Measurements from ENCODE around the gene TRUB1. TPM values are rescaled to one million over a fixed set of nuclear protein-coding genes. Genes with fewer than 3 reads are reported as not detected.
A peak's percentile ranks its signal among the peaks of the same experiment; 100 is the strongest.
"Not testable (repeated sequence)": the region's sequence is repeated elsewhere in the genome, so short reads cannot be mapped to it uniquely, and the experiment has no call there.

The TRUB1 gene
- 10 to 100 TPM in 1 of 2 donors, 1 to 10 TPM in 1; 7.5 to 10.5 TPM for total RNA-seq
- 14.2 to 25.4 reads per million in 2 donors for total RNA-seq

DNA sequence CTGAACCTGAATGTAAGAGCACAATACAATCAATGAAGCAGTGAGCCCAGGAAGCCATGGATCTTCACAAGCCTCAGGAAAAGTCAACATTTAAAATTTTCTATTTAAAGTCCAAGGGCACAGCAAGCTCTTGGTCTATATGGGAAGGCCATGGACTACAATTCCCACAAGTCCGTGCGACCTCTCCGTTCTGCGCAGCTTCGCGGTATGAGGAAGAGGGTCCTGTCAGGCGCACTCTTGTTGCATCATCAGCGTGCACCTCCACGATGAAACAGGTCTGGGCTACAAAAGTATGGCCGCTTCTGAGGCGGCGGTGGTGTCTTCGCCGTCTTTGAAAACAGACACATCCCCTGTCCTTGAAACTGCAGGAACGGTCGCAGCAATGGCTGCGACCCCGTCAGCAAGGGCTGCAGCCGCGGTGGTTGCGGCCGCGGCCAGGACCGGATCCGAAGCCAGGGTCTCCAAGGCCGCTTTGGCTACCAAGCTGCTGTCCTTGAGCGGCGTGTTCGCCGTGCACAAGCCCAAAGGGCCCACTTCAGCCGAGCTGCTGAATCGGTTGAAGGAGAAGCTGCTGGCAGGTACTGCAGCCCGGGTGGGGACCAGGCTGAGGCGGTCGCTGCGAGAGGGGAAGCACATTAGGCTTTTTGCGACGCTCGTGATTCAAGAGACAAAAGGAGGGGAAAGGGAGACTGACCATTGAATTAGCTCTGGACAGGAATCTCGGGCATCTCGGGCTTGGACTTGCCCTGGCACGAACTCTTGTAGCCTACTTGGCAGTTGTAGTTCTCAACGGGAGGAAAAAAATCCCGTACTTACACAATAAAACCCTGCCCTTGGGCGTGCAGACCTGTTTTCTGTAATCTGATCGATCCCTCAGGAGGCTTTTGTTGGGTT lies at the start of gene TRUB1:
Gene TRUB1 (plus strand): TSS at position 234 of the 894 bp plus-strand sequence. CDS start 59 bp downstream, at position 293.
- Mint-ChIP-seq H3K4me3 (peak within 1 kb of the TSS; percentile 93), H3K27me3 (no peaks in the 10 kb centered on the region), H3K36me3 (ENCODE audit: low read depth) (no peaks in the 10 kb centered on the region), H3K4me1 (peaks cover 14% of the 10 kb centered on the region), H3K27ac (peak within 1 kb of the TSS; percentile 98)
- no peaks in the 10 kb centered on the region for H3K9me3 ChIP-seq (ENCODE audit: control insufficient read depth, low read length, poor library complexity, severe bottlenecking)
- DNase-seq (peak; percentile 62 to 75 (median 67)), ATAC-seq (peak; percentile 100)

DNA sequence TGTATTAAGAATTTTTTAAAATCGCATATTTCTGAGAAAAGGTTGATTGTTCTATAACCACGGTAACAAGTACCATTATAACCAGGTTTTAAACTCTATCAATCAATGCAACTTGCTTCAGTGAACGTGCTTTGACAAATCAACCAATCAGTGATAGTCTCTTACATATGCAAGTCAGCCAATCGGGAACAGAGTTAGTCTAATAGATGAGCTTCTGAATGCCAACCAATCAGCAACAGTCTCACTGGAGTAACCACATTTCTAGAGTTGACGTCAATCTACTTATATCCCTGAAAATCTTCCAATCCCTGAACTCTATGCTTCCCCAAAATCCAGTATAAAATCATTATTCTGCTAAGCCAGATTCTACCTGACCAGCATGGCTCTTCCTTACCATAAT lies 44.7 kb upstream of the TRUB1 start:
- ATAC-seq, result no peak

DNA sequence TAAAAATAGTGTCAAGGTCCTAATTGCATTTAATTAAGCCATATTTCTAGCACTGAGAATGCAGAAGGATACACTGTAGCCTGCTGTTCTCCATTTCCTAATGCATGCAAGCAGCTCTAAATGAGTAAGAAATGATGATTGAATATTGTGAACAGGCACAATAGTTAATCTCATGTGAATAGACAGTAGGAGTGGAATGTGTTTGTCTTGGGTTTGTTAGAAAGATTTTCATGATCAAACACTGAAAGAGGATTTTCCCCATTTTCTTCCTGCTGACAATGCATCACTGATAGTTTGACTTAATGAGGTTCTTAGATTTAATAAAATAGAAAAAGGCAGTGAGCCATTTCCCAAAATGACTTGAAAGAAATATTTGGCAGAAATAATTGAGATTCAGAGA lies 43.1 kb upstream of the TRUB1 start:
- H3K4me3 Mint-ChIP-seq, result no peak overlapping the region
- peaks cover 2% of the 10 kb centered on the region for H3K36me3 Mint-ChIP-seq (ENCODE audit: low read depth)
- H3K27ac Mint-ChIP-seq, result no peak overlapping the region

More for the DNA sequence above, 44.7 kb upstream of the TRUB1 start:
- DNase-seq, result no peak
- H3K9me3 ChIP-seq (ENCODE audit: control insufficient read depth, low read length, poor library complexity, severe bottlenecking), result no peaks in the 10 kb centered on the region
- Mint-ChIP-seq H3K36me3 (ENCODE audit: low read depth) (peaks cover 2% of the 10 kb centered on the region), H3K27me3 (peaks cover 15% of the 10 kb centered on the region), H3K4me3 (no peak overlapping the region), H3K4me1 (no peaks in the 10 kb centered on the region), H3K27ac (no peak overlapping the region)

DNA sequence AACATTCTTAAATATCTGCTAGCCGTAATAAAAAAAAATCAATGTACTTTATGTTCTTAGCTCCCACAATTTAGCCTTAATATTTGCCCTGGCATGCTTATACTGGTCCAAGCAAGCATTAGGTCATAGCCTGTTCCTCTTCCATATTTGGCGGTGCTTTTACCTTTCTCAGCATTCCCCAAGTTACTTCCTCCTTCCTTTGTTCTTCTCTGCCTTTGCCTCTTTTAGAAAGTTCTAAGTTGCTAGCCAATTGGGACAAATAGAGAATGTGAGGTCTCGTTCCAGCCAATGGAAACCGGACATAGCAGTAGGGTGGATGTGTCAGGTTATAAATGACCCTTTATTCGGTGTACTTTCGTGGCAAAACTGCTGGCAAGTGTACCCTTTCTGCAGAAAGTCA lies 41.0 kb upstream of the TRUB1 start:
- H3K27ac Mint-ChIP-seq; H3K4me1 Mint-ChIP-seq; H3K9me3 ChIP-seq (ENCODE audit: control insufficient read depth, low read length, poor library complexity, severe bottlenecking); H3K36me3 Mint-ChIP-seq (ENCODE audit: low read depth); H3K4me3 Mint-ChIP-seq; DNase-seq; ATAC-seq: not testable (repeated sequence)
- peaks cover 11% of the 10 kb centered on the region for H3K27me3 Mint-ChIP-seq

More for the DNA sequence above, 43.1 kb upstream of the TRUB1 start:
- H3K9me3 ChIP-seq (ENCODE audit: control insufficient read depth, low read length, poor library complexity, severe bottlenecking), result no peaks in the 10 kb centered on the region
- ATAC-seq (no peak), DNase-seq (no peak)
- peaks cover under 1% of the 10 kb centered on the region for H3K27me3 Mint-ChIP-seq
- H3K4me1 Mint-ChIP-seq, result no peaks in the 10 kb centered on the region

DNA sequence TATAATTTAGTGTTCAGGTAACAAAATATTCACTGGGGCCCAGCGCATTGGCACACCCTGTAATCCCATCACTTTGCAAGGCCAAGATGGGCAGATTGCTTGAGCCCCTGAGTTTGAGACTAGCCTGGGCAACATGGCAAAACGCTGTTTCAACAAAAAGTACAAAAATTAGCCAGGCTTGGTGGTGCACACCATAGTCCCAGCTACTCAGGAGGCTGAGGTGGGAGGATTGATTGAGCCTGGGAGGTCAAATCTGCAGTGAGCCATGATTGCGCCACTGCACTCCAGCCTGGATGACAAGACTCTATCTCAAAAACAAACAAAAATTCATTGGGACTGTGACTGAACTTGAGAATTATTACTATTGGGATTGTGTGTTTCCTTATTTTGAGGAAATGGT lies 40.4 kb upstream of the TRUB1 start:
- no peak overlapping the region for H3K27ac Mint-ChIP-seq
- DNase-seq, result no peak
- no peak for ATAC-seq

DNA sequence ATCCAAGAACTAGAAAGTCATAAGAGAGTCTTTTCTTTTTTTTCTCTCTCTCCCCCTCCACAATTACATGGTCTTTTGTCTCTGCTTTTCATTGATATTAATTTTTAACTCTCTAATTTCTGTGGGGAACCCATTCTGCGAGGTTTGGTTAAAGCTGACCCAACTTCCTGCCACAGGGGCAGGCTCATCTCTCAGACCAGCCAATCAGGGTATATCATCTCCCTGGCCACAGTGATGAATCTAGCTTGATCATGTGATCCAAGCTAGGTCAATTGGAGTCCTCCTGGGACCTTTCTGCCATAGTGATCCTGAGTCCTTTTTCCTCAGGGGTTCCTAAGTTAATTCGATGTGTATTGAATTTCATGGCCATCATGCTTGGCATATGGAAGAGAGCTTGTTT lies 38.0 kb upstream of the TRUB1 start:
- Mint-ChIP-seq H3K4me1 (peaks cover 2% of the 10 kb centered on the region), H3K36me3 (ENCODE audit: low read depth) (peaks cover 2% of the 10 kb centered on the region), H3K4me3 (no peak overlapping the region), H3K27ac (no peak overlapping the region), H3K27me3 (peaks cover 19% of the 10 kb centered on the region)
- H3K9me3 ChIP-seq (ENCODE audit: control insufficient read depth, low read length, poor library complexity, severe bottlenecking), result no peaks in the 10 kb centered on the region
- ATAC-seq, result no peak
- DNase-seq, result no peak

More for the DNA sequence above, 40.4 kb upstream of the TRUB1 start:
- Mint-ChIP-seq H3K36me3 (ENCODE audit: low read depth) (peaks cover 2% of the 10 kb centered on the region), H3K4me3 (no peak overlapping the region), H3K4me1 (peaks cover 2% of the 10 kb centered on the region), H3K27me3 (peaks cover 13% of the 10 kb centered on the region)
- no peaks in the 10 kb centered on the region for H3K9me3 ChIP-seq (ENCODE audit: control insufficient read depth, low read length, poor library complexity, severe bottlenecking)

DNA sequence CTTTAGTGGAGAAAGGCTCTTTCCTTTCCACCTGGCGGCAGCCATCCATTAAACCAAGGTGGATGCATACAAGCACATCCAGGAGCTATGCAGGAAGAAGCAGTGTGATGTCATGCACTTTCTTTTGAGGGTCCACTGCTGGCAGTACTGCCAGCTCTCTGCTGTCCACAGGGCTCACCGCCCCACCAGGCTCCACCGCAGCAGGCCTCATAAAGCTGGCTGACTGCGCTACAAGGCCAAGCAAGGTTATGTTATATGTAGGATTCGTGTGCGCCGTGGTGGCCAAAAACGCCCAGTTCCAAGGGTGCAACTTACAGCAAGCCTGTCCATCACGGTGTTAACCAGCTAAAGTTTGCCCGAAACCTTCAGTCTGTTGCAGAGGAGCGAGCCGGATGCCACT lies 37.3 kb upstream of the TRUB1 start:
- H3K27ac Mint-ChIP-seq, result no peak overlapping the region
- ATAC-seq (no peak), DNase-seq (no peak)
- H3K36me3 Mint-ChIP-seq (ENCODE audit: low read depth), result peaks cover 2% of the 10 kb centered on the region
- peaks cover 2% of the 10 kb centered on the region for H3K4me1 Mint-ChIP-seq
- H3K27me3 Mint-ChIP-seq, result peaks cover 19% of the 10 kb centered on the region
- H3K9me3 ChIP-seq (ENCODE audit: control insufficient read depth, low read length, poor library complexity, severe bottlenecking), result no peaks in the 10 kb centered on the region
- no peak overlapping the region for H3K4me3 Mint-ChIP-seq

DNA sequence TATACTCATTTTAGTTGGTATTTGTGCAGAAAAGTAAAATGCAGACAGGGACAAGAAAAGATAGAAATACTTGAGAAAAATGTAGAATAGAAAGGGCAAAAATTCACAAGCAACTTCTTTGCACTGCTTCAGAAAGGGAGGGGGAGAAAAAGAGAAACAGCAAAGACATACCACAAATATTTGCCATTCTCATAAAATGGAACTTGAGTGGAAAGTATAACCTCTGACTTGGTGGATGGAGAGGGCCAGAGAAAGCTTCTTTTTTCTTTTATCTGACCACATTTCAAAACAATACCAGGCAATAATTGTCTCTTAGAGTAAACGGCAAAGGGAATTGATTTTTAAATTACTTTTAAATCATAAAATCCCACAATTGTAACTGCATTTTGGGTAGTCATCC lies 35.8 kb upstream of the TRUB1 start:
- ATAC-seq, result no peak
- Mint-ChIP-seq H3K27me3 (peaks cover 26% of the 10 kb centered on the region), H3K36me3 (ENCODE audit: low read depth) (no peaks in the 10 kb centered on the region), H3K4me1 (peaks cover 4% of the 10 kb centered on the region), H3K4me3 (no peak overlapping the region), H3K27ac (no peak overlapping the region)
- DNase-seq, result no peak
- H3K9me3 ChIP-seq (ENCODE audit: control insufficient read depth, low read length, poor library complexity, severe bottlenecking), result no peaks in the 10 kb centered on the region

DNA sequence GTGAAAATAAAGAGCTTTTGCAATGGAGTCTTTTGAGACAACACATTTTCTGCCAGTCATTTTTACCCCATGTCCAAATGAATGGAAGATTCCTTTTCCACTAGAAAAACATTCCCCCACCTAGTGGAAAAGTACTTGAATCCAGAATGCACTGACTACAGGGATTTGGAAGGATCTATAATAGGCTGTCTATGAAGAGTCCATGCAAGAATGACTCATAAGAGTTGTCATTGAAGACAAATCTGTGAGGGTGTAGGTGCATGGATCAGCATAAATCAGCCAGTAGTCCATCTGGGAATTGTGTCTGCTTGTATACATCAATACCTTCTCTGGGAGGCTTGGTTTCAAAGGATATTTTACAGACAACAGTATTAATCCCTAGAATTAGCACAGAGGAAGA lies 32.5 kb upstream of the TRUB1 start:
- no peak for DNase-seq
- Mint-ChIP-seq H3K27ac (no peak overlapping the region), H3K27me3 (peaks cover 27% of the 10 kb centered on the region), H3K36me3 (ENCODE audit: low read depth) (no peaks in the 10 kb centered on the region), H3K4me3 (no peak overlapping the region), H3K4me1 (peaks cover 5% of the 10 kb centered on the region)
- no peaks in the 10 kb centered on the region for H3K9me3 ChIP-seq (ENCODE audit: control insufficient read depth, low read length, poor library complexity, severe bottlenecking)
- no peak for ATAC-seq

DNA sequence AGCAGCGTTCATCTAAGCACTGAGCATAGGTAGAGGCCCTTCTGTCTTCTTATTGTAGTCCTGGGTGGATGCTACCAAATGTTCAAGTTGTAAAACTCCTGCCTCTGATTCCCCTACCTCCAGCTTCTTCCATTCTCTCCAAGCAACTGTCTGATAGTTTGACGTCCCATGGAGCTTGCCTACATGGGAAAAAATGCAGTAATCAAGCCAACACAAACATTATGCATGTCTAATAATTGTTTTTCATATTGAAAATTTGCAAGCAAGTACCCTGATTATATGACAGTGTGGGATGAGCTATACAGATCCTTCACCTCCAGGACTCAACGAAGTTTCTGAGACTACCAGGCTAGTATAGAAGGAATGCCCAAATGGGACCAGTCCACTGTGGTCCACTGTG lies 31.0 kb upstream of the TRUB1 start:
- Mint-ChIP-seq H3K4me1 (peaks cover 3% of the 10 kb centered on the region), H3K4me3 (no peak overlapping the region), H3K27me3 (peaks cover 18% of the 10 kb centered on the region), H3K27ac (no peak overlapping the region), H3K36me3 (ENCODE audit: low read depth) (no peaks in the 10 kb centered on the region)
- H3K9me3 ChIP-seq (ENCODE audit: control insufficient read depth, low read length, poor library complexity, severe bottlenecking), result no peaks in the 10 kb centered on the region
- ATAC-seq (no peak), DNase-seq (no peak)

DNA sequence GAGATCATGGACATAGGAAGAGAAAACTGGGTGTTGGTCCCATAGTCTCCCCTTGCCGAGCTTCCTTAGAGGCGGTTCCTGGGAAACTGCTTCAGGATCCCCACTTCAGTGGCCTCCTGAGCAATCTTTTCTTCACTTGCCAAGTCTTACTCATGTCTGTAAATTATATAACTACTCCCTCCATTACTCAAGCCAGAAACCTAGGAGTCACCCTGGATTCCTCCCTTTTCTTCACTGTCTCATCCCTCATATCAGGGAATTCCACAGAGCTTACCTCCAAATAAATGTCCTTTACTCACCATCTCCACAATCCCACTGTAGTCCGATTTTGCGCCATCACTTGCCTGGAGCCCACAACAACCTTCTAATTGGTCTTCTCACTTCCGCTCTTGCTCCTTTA lies 29.1 kb upstream of the TRUB1 start:
- H3K4me3 Mint-ChIP-seq, result no peak overlapping the region
- H3K9me3 ChIP-seq (ENCODE audit: control insufficient read depth, low read length, poor library complexity, severe bottlenecking), result no peaks in the 10 kb centered on the region
- no peak overlapping the region for H3K27ac Mint-ChIP-seq
- no peak for DNase-seq
- no peak for ATAC-seq
- H3K27me3 Mint-ChIP-seq, result peaks cover 15% of the 10 kb centered on the region
- H3K36me3 Mint-ChIP-seq (ENCODE audit: low read depth), result no peaks in the 10 kb centered on the region
- H3K4me1 Mint-ChIP-seq, result peaks cover 6% of the 10 kb centered on the region

DNA sequence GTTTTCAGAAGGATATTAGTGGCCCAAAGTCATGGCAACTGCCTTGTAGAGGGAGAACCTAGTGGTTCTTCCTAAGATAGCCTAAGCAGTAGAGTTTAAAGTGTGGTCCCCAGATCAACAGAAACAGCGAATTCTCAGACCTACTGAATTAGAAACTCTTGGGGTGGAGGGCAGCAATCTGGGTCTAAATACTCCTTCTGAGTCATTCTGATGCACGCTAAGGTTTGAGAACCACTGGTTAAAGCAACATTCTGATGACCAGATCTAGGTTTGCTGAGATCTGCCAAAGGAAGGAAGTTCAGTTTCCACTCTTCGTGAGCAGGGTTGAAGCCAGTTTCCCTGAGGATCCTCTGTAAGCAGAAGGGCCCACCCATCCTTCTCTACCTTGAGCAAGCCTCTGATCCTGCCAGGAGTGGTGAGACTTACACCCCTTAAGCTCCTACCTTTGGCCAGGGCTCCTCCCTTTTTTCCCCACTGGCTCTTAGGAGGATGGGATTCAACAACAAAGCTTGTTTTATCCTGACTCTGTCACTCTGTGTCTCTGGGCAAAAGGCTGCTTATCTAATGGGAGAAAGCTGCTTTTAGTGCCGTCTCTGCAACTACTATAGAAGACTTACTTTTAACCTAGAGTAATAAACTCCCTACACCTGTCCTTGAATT lies 26.8 kb upstream of the TRUB1 start:
- ATAC-seq (no peak), DNase-seq (no peak)
- H3K27me3 Mint-ChIP-seq, result peaks cover 9% of the 10 kb centered on the region
- no peak overlapping the region for H3K27ac Mint-ChIP-seq
- no peaks in the 10 kb centered on the region for H3K9me3 ChIP-seq (ENCODE audit: control insufficient read depth, low read length, poor library complexity, severe bottlenecking)
- H3K4me1 Mint-ChIP-seq, result peaks cover 6% of the 10 kb centered on the region
- no peak overlapping the region for H3K4me3 Mint-ChIP-seq
- no peaks in the 10 kb centered on the region for H3K36me3 Mint-ChIP-seq (ENCODE audit: low read depth)

DNA sequence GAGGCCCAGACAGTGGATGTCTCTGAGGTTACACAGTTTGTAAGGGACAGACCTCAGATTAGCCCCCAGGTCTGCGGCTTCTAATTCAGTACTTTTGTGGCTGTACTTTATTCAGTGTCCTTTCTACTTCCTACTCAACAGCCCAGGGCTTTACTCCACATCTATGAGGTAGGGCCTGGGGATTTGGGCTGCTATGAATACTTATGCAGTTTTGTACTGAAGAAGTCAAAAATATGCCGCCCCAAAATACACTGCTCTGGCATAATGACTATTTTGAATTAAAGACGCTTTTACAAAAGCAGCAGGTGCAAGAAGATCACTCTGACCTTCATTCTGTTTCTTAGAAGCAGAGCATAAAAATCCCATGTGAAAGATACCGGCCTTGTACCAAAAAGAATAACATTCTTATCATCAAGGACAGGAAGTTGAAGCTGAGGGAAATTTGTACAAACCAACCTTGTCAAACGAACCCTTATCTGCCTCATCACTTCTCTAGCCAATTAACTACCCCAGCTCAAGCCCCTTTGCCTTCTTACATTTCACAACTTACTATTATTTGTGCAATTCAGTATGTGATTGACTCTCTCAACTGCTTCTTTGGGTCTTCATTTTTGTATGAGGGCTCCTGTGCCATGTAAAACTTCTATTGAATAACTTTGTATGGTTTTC lies 26.1 kb upstream of the TRUB1 start:
- no peak for ATAC-seq
- H3K27ac Mint-ChIP-seq, result no peak overlapping the region
- no peaks in the 10 kb centered on the region for H3K36me3 Mint-ChIP-seq (ENCODE audit: low read depth)
- DNase-seq, result no peak
- peaks cover 6% of the 10 kb centered on the region for H3K4me1 Mint-ChIP-seq
- peaks cover 4% of the 10 kb centered on the region for H3K27me3 Mint-ChIP-seq
- H3K9me3 ChIP-seq (ENCODE audit: control insufficient read depth, low read length, poor library complexity, severe bottlenecking), result no peaks in the 10 kb centered on the region
- no peak overlapping the region for H3K4me3 Mint-ChIP-seq

All from T-helper 17 cell (primary cell).